Ishikawa (cell line): Measurements from ENCODE around the gene ANO6.
A peak's percentile ranks its signal among the peaks of the same experiment; 100 is the strongest.

Source experiments
- CEBPB ChIP-seq: IDR thresholded peaks from 2 replicates; pipeline ENCODE4 v1.6.1; 2012
- CREB1 ChIP-seq: IDR thresholded peaks from 2 replicates; pipeline ENCODE4 v1.6.1; 2012; ENCODE audit warnings: low read depth
- EGR1 ChIP-seq: IDR thresholded peaks from 2 replicates; pipeline ENCODE4 v1.6.1; 2012
- EP300 ChIP-seq: IDR thresholded peaks from 2 replicates; pipeline ENCODE4 v1.6.1; 2012; ENCODE audit warnings: borderline replicate concordance
- FOXM1 ChIP-seq: IDR thresholded peaks from 2 replicates; pipeline ENCODE4 v1.6.1; 2012; ENCODE audit warnings: low read depth, borderline replicate concordance
- NFIC ChIP-seq: IDR thresholded peaks from 2 replicates; pipeline ENCODE4 v1.6.1; 2012
- RAD21 ChIP-seq: IDR thresholded peaks from 2 replicates; pipeline ENCODE4 v1.6.1; 2012; ENCODE audit warnings: low read depth
- TAF1 ChIP-seq: IDR thresholded peaks from 2 replicates; pipeline ENCODE4 v1.6.1; 2012; ENCODE audit warnings: low read depth, mild to moderate bottlenecking
- TCF12 ChIP-seq: IDR thresholded peaks from 2 replicates; pipeline ENCODE4 v1.6.1; 2012; ENCODE audit warnings: low read depth
- TEAD4 ChIP-seq: IDR thresholded peaks from 2 replicates; pipeline ENCODE4 v1.6.1; 2012
- YY1 ChIP-seq: IDR thresholded peaks from 2 replicates; pipeline ENCODE4 v1.6.1; 2012; ENCODE audit warnings: low read depth
- ZBTB7A ChIP-seq: IDR thresholded peaks from 2 replicates; pipeline ENCODE4 v1.6.1; 2012; ENCODE audit warnings: low read depth
- TF ChIP-seq, protein P1 (sequence below): IDR thresholded peaks from 2 replicates; pipeline ENCODE4 v1.6.1; 2012
- TF ChIP-seq, protein P2 (sequence below): IDR thresholded peaks from 2 replicates; pipeline ENCODE4 v1.6.1; 2012; ENCODE audit warnings: low read depth, mild to moderate bottlenecking
- TF ChIP-seq, protein P3 (sequence below): IDR thresholded peaks from 2 replicates; pipeline ENCODE4 v1.6.1; 2012

Gene ANO6

DNA sequence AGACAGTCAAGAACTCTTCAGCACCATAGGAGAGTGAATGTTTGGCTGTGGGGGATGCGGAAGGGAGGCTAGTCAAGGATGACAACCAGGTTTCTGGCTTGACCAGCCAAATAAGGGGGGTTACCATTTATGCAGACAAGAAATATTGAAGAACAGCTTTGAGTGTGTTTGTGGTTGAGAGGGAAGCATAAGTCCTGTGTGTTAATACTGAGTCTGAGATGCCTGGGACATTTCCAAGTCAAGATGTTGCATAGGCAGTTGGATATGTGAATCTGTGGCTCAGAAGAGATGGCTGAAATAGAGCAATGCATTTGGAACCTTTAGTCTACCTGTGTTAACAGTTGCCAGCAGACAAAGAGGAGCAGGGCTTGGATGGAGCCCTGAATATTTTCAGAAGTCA lies 66.1 kb downstream of the ANO6 start:
- TF ChIP-seq YY1 = no peak
- TF ChIP-seq FOXM1 = no peak
- TF ChIP-seq CEBPB = no peak
- TF ChIP-seq RAD21 = no peak
- no peak for TF ChIP-seq EGR1
- no peak for TF ChIP-seq TEAD4
- TF ChIP-seq NFIC = no peak

DNA sequence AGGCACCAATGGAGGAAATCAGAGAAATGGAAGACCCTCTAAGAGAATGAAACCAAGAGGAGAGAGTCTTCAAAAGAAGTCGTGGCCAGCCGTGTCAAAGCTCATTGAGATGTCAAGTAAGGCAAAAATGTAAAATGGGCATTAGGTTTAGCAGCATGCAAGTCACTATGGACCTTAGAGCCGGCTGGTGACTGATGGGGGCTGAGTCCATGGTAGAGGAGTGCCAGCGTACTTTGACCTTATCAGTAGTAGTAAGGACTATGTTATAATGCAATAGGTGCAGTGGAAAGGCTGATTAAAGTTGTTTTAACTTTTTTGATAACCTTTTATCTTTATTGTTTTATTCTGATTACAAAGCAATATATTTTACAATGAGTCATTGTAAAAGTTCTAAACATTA lies 66.5 kb downstream of the ANO6 start:
- TF ChIP-seq YY1 = no peak
- TF ChIP-seq FOXM1 = no peak
- TF ChIP-seq TEAD4 = no peak
- no peak for TF ChIP-seq RAD21
- no peak for TF ChIP-seq CEBPB
- no peak for TF ChIP-seq ZBTB7A
- TF ChIP-seq NFIC = no peak
- no peak for TF ChIP-seq CREB1
- no peak for TF ChIP-seq TCF12
- TF ChIP-seq, protein P1, sequence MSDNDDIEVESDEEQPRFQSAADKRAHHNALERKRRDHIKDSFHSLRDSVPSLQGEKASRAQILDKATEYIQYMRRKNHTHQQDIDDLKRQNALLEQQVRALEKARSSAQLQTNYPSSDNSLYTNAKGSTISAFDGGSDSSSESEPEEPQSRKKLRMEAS = no peak

DNA sequence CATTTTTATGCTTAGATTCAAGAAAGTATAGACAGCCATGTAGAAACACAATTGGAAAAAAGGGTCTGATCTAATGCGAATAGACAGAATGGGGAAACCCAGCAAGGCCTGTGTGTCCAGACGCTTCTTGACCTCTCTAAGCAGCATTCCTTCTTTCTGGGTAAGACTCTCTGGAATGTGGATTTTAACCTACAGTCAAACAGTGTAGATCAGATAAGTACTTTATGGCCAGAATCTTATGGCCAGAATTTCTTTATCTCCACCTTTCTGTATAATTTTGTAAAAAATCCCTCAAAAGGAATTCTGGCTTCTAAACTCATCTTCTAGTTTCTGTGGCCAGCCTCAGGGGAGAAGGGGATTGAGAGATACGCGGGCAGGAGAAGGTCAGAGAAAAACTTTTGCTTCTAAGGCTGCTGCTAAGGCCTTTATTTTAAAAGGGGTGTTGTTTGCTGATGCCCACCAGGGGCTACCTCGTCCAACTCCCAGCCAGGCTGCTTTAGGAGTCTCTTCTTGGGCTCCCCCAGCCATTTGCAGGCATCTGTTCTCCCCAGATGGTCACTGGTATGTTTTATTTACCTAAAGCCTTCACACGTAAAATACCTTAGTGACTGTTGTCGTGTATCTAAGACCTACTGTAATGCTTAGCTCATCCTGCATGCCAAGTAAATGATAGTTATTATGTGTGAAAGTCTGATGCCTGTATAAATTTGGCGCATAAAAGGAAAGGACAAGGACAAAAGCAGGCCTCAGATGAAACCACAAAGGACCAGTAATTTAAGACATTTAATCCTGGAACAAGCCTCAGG lies 68.4 kb downstream of the ANO6 start:
- TF ChIP-seq FOXM1 (no peak), TEAD4 (peak; percentile 61; the same call in 1 of the 2 replicates), CEBPB (no peak), CREB1 (no peak), YY1 (no peak)
- TF ChIP-seq, protein P2, sequence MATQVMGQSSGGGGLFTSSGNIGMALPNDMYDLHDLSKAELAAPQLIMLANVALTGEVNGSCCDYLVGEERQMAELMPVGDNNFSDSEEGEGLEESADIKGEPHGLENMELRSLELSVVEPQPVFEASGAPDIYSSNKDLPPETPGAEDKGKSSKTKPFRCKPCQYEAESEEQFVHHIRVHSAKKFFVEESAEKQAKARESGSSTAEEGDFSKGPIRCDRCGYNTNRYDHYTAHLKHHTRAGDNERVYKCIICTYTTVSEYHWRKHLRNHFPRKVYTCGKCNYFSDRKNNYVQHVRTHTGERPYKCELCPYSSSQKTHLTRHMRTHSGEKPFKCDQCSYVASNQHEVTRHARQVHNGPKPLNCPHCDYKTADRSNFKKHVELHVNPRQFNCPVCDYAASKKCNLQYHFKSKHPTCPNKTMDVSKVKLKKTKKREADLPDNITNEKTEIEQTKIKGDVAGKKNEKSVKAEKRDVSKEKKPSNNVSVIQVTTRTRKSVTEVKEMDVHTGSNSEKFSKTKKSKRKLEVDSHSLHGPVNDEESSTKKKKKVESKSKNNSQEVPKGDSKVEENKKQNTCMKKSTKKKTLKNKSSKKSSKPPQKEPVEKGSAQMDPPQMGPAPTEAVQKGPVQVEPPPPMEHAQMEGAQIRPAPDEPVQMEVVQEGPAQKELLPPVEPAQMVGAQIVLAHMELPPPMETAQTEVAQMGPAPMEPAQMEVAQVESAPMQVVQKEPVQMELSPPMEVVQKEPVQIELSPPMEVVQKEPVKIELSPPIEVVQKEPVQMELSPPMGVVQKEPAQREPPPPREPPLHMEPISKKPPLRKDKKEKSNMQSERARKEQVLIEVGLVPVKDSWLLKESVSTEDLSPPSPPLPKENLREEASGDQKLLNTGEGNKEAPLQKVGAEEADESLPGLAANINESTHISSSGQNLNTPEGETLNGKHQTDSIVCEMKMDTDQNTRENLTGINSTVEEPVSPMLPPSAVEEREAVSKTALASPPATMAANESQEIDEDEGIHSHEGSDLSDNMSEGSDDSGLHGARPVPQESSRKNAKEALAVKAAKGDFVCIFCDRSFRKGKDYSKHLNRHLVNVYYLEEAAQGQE = no peak

DNA sequence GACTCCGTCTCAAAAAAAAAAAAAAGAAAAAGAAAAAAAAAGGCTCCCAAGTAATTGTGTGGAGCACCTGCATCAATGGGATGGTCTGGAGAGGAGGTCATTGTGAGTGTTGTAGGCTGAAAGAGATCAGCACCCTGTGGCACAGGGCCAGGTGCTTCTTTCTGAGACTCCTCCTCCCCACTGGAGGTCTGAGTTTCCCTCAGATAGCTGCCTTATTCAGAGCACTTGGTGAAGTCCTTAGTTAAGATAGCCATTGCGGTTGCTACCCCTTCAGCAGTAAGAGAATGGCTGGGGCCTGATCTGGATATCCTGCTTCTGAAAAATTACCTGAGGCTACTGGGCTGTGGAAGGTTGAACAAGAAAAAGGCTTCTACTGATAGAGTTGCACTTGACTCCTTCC lies 69.8 kb downstream of the ANO6 start:
- TF ChIP-seq RAD21 = no peak
- TF ChIP-seq TCF12 = no peak
- TF ChIP-seq TAF1 = no peak
- TF ChIP-seq, protein P1 = no peak
- TF ChIP-seq CEBPB = no peak
- TF ChIP-seq EGR1 = no peak
- TF ChIP-seq ZBTB7A = no peak
- TF ChIP-seq EP300 = no peak
- no peak for TF ChIP-seq FOXM1
- TF ChIP-seq, protein P3, sequence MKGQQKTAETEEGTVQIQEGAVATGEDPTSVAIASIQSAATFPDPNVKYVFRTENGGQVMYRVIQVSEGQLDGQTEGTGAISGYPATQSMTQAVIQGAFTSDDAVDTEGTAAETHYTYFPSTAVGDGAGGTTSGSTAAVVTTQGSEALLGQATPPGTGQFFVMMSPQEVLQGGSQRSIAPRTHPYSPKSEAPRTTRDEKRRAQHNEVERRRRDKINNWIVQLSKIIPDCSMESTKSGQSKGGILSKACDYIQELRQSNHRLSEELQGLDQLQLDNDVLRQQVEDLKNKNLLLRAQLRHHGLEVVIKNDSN = no peak
- TF ChIP-seq NFIC = no peak
- no peak for TF ChIP-seq CREB1
- TF ChIP-seq, protein P2 = no peak
- TF ChIP-seq YY1 = no peak

DNA sequence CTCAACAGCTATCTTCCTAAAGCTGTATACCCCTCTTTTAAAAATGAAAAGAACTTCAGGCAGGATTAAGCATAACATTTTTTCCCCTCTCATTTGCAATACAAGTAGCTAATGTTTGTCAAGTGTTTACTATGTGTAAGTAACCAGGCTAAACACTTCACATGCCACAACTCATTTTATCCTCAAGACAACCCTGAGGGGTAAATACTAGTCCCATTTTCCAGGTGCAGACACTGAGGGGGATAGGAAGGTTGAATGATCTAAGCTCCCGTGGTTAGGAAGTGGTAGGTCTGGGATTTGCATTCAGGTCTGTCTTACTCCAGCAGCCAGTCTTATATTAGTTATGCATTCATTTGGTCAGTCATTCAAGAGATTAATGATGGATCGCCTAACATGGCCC lies 70.7 kb downstream of the ANO6 start:
- no peak for TF ChIP-seq YY1
- TF ChIP-seq CREB1 = no peak
- TF ChIP-seq TAF1 = no peak
- TF ChIP-seq ZBTB7A = no peak
- no peak for TF ChIP-seq EGR1

DNA sequence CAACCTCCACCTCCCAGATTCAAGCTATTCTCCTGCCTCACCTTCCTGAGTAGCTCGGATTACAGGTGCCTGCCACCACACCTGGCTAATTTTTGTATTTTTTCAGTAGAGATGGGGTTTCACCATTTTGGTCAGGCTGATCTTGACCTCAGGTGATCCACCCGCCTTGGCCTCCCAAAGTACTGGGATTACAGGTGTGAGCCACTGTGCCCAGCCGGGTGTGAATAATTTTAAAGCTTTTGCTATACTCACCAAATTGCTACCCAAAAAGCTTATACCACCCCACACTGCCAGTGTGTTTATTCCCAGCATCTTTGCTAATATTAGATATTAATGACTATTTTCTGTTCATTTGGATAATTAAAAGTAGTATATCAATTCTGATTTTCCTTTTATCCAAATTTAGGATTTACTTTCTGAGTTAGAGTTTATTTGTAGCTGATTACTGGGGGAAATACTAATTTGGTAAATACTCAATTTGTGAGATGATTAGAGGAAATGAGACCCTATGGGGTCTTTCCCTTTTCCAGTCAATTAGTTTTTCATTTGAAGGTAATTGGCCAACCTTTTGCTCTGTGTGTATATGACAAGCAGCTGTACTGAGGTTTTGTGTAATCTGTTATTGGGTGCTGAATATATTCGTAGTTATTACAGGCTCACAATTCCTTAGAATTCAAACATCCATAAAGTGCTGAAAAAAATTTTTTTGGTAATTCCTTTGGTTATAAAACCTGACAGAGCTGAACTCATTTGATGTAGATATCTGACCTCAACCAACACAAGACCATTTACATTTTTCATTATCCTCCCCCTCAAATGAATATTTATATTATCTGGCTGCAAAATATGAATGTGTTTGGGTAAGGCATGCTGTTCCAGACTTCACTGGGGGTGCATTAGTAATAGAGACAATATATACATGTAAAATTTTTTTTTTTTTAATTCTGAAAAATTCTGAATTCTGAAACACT lies 73.6 kb downstream of the ANO6 start:
- TF ChIP-seq, protein P1 = no peak
- TF ChIP-seq YY1 (no peak), TEAD4 (no peak), TCF12 (no peak), FOXM1 (no peak), EP300 (no peak), RAD21 (no peak), EGR1 (no peak), TAF1 (no peak), ZBTB7A (no peak), CREB1 (no peak), CEBPB (no peak), NFIC (no peak)
- TF ChIP-seq, protein P2 = no peak
- TF ChIP-seq, protein P3 = no peak
